ENCODE data around the gene EVI2A.

Gene EVI2A

DNA sequence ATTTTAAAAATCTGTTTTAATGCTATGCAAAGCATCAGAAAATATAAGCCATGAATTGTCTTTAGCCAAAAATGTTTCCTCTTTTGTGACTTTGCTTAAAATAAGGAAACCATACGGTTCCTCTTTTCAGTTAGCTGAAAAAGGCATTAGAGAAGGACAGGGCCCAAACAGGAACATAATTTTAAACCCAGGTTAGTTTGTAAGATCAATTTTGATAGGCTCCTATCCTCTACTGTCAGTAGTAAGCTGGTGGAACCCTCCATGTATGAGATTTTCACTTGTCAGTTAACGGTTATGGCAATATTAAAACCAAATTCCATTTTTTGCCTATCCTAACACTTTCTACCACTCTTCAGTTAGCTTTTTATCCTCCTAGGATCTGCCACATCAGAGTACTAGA is 11.9 kb downstream of the EVI2A start:
- Histone ChIP-seq H3K9ac (no peak overlapping the region), H3K9me3 (ENCODE audit: control insufficient read depth, low read length) (no peaks in the 10 kb centered on the region), H2AFZ (no peak overlapping the region), H3K27ac (no peak overlapping the region), H3K4me3 (ENCODE audit: low read depth, low read length) (no peak overlapping the region), H3K36me3 (ENCODE audit: control insufficient read depth, insufficient read depth, low read length) (no peaks in the 10 kb centered on the region), H3K4me1 (no peaks in the 10 kb centered on the region), H3K79me2 (no peaks in the 10 kb centered on the region), H3K4me2 (ENCODE audit: low read length) (no peak overlapping the region), H3K27me3 (ENCODE audit: control insufficient read depth, insufficient read depth, low read length) (no peaks in the 10 kb centered on the region)
- TF ChIP-seq, protein P1, sequence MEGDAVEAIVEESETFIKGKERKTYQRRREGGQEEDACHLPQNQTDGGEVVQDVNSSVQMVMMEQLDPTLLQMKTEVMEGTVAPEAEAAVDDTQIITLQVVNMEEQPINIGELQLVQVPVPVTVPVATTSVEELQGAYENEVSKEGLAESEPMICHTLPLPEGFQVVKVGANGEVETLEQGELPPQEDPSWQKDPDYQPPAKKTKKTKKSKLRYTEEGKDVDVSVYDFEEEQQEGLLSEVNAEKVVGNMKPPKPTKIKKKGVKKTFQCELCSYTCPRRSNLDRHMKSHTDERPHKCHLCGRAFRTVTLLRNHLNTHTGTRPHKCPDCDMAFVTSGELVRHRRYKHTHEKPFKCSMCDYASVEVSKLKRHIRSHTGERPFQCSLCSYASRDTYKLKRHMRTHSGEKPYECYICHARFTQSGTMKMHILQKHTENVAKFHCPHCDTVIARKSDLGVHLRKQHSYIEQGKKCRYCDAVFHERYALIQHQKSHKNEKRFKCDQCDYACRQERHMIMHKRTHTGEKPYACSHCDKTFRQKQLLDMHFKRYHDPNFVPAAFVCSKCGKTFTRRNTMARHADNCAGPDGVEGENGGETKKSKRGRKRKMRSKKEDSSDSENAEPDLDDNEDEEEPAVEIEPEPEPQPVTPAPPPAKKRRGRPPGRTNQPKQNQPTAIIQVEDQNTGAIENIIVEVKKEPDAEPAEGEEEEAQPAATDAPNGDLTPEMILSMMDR (IDR thresholded peaks at IDR 0.05) = no peak

DNA sequence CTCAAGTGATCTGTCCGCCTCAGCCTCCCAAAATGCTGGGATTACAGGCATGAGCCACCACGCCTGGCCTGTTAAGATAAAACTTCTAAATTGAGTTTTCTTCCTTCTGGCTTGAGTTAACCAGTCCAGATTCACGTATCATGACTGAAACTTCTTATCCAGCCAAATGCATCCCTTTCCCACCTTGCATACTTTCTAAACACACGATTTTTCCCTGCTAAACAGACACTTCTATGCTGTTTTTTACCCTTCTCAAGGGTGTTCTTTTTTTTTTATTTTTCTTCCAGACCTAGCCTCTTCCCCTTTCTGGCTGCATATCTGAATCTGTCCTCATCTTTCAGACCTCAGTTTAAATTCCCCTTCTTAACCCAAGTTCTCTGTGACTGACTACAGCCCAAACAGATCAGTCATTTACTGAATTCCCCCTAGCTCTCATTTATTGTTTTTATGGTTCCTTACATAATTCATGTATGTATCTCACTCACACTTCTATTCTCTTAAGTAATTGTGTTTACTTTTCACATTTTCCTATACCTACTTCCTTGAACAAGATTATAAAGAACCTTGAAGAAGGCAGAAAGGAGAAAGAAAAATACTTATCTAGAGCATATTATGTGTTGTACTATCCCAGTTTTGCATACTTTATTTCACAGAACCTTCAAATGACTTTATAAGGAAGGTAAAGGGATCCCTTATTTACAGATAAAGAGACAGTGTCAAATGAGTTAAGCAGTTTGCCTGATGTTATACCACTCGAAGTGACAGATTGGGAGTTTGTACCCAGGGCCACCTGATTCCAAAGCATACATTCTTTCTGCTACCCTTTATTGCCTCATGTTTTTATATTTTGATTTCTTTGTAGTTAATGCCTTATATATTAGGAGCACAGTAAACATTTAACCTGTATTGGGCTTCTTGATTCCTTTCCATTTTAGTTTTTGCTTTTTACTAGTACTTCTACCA is 12.8 kb downstream of the EVI2A start:
- no peak overlapping the region for H3K4me3 ChIP-seq (ENCODE audit: low read depth, low read length)
- no peak overlapping the region for H3K9ac ChIP-seq
- no peaks in the 10 kb centered on the region for H3K4me1 ChIP-seq
- H3K36me3 ChIP-seq (ENCODE audit: control insufficient read depth, insufficient read depth, low read length) = no peaks in the 10 kb centered on the region
- H2AFZ ChIP-seq = no peak overlapping the region
- no peak overlapping the region for H3K4me2 ChIP-seq (ENCODE audit: low read length)
- TF ChIP-seq, protein P1 (IDR thresholded peaks at IDR 0.05) = no peak
- no peak overlapping the region for H3K27ac ChIP-seq
- no peaks in the 10 kb centered on the region for H3K27me3 ChIP-seq (ENCODE audit: control insufficient read depth, insufficient read depth, low read length)
- no peaks in the 10 kb centered on the region for H3K79me2 ChIP-seq
- H3K9me3 ChIP-seq (ENCODE audit: control insufficient read depth, low read length) = no peaks in the 10 kb centered on the region

DNA sequence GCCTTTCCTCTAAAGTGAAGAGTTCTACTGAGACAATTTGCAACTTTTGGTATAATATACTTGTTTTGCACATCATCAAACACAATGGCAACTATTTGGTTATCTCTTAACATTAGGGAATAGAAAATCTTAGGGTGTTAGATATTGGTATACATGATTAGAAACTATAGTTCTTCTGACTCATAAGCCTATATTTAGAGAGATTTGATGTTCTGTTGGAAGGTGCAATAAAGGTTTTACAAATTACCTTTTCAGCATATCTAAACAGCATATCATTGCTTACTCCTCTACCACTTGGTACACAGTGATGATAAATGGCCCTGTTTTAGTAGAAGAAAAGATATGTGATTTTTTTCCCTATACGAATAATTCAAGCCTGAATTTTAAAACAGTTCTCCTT is 13.8 kb downstream of the EVI2A start:
- Histone ChIP-seq H3K9me3 (ENCODE audit: control insufficient read depth, low read length) (no peaks in the 10 kb centered on the region), H3K79me2 (peaks cover 2% of the 10 kb centered on the region), H3K9ac (no peak overlapping the region), H2AFZ (no peak overlapping the region), H3K36me3 (ENCODE audit: control insufficient read depth, insufficient read depth, low read length) (no peaks in the 10 kb centered on the region), H3K27me3 (ENCODE audit: control insufficient read depth, insufficient read depth, low read length) (no peaks in the 10 kb centered on the region), H3K4me1 (no peaks in the 10 kb centered on the region), H3K27ac (no peak overlapping the region), H3K4me3 (ENCODE audit: low read depth, low read length) (no peak overlapping the region), H3K4me2 (ENCODE audit: low read length) (no peak overlapping the region)
- TF ChIP-seq, protein P1 (IDR thresholded peaks at IDR 0.05) = no peak

DNA sequence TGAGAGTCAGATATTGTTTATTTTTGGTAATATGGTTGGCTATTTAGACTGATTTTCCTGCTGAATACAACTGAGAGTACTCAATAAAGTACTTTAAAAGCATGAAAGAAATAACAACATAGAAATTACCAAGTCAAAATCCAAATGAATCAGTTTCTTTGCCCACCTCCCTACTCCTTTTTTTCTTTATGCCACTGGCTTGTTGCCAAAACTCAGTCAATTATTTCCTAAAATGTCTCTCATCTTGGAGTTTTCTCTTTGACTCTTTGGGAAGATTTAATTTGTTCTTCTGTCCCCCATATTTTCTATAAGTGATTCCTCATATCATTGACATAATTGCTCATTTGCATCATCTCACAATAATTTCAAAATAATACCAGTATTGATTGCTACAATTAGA is 21.8 kb downstream of the EVI2A start:
- H3K9me3 ChIP-seq (ENCODE audit: control insufficient read depth, low read length) = no peaks in the 10 kb centered on the region
- H3K36me3 ChIP-seq (ENCODE audit: control insufficient read depth, insufficient read depth, low read length) = no peaks in the 10 kb centered on the region
- TF ChIP-seq, protein P1 (IDR thresholded peaks at IDR 0.05) = no peak
- no peak overlapping the region for H3K4me2 ChIP-seq (ENCODE audit: low read length)
- H3K9ac ChIP-seq = no peak overlapping the region
- peaks cover 2% of the 10 kb centered on the region for H3K79me2 ChIP-seq
- no peak overlapping the region for H2AFZ ChIP-seq
- H3K27ac ChIP-seq = no peak overlapping the region
- H3K4me3 ChIP-seq (ENCODE audit: low read depth, low read length) = no peak overlapping the region
- H3K27me3 ChIP-seq (ENCODE audit: control insufficient read depth, insufficient read depth, low read length) = no peaks in the 10 kb centered on the region
- H3K4me1 ChIP-seq = no peaks in the 10 kb centered on the region

DNA sequence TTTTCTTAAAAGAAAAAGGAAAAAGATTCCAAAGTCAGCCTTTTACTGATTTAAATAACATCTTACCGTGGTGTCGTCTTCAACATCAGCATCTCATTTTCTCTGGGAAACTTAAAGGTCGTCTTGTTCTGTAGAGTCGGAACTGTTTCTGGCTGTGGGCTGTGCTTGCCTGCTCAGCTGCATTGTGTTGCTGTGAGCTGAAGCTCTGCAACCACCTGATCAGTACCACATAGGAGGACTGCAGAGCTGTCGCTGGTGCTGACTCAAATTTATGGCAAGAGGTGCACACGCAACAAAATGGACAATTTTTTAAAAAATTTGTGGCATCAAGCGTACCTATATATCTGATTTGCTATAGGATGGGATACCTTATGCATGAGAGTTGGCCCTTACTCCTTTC is 24.3 kb downstream of the EVI2A start, which contains the start of gene OMG:
Gene OMG (minus strand): TSS at position 150 of the 400 bp plus-strand sequence. CDS start 908 bp downstream, outside the sequence.
- H2AFZ ChIP-seq = no peak within 1 kb of the TSS
- H3K27me3 ChIP-seq (ENCODE audit: control insufficient read depth, insufficient read depth, low read length) = no peaks in the 10 kb centered on the region
- TF ChIP-seq, protein P1 (IDR thresholded peaks at IDR 0.05) = no peak
- H3K4me2 ChIP-seq (ENCODE audit: low read length) = no peak within 1 kb of the TSS
- no peaks in the 10 kb centered on the region for H3K36me3 ChIP-seq (ENCODE audit: control insufficient read depth, insufficient read depth, low read length)
- no peaks in the 10 kb centered on the region for H3K4me1 ChIP-seq
- no peak within 1 kb of the TSS for H3K9ac ChIP-seq
- no peak within 1 kb of the TSS for H3K27ac ChIP-seq
- H3K79me2 ChIP-seq = no peaks in the 10 kb centered on the region
- no peak within 1 kb of the TSS for H3K4me3 ChIP-seq (ENCODE audit: low read depth, low read length)
- H3K9me3 ChIP-seq (ENCODE audit: control insufficient read depth, low read length) = no peaks in the 10 kb centered on the region
